Vagina (tissue), 2 donors: ENCODE results near the gene NOS3. TPM values are rescaled to one million over a fixed set of nuclear protein-coding genes. Genes with fewer than 3 reads are reported as not detected.
A peak's percentile ranks its signal among the peaks of the same experiment; 100 is the strongest.

Source experiments
- DNase-seq, 2 donors: peaks; one replicate each; pipeline ENCODE4 v3.0.0-alpha.2; 2017; ENCODE audit errors: extremely low spot score in 2 of 2
- H3K27ac ChIP-seq: fragments of 200-600 bp; sonication (generic); one replicate; pipeline ENCODE4 v1.5.1; 2019
- H3K27me3 ChIP-seq: fragments of 200-600 bp; sonication (generic); one replicate; pipeline ENCODE4 v1.5.1; 2019
- H3K36me3 ChIP-seq, 2 donors: fragments of 200-600 bp; sonication (generic); one replicate each; pipeline ENCODE4 v1.5.1; 2017 to 2019
- H3K4me1 ChIP-seq: fragments of 200-600 bp; sonication (generic); one replicate; pipeline ENCODE4 v1.5.1; 2019
- H3K4me3 ChIP-seq, 2 donors: fragments of 200-600 bp; sonication (generic); 1 replicate in 1 of 2; 2 replicates in 1 of 2; pipeline ENCODE4 v1.5.1; 2016 to 2019
- H3K9me3 ChIP-seq: fragments of 200-600 bp; sonication (generic); one replicate; pipeline ENCODE4 v1.5.1; 2019
- POLR2A ChIP-seq, 2 donors: fragments of 450-650 bp; IDR thresholded peaks; one replicate each; pipeline ENCODE4 v1.6.1; 2017; ENCODE audit warnings: antibody characterized with exemption in 2 of 2, mild to moderate bottlenecking in 2 of 2, moderate library complexity in 2 of 2
- POLR2AphosphoS5 ChIP-seq, 2 donors: sonication (generic); formaldehyde crosslinking; IDR thresholded peaks; one replicate each; pipeline ENCODE4 v1.9.0; 2017; ENCODE audit warnings: antibody characterized with exemption in 2 of 2, mild to moderate bottlenecking in 2 of 2, low read depth in 1 of 2; ENCODE audit not compliant: insufficient read depth in 1 of 2
- intact Hi-C: fragments of 100-400 bp; cut with DNase I; formaldehyde crosslinking; loops from one replicate; pipeline ENCODE4 v1.15.1; 2023
- total RNA-seq: library from RNA; depleted of rRNA; stranded (reverse); fragments of >200 nt; gene quantifications from one replicate; pipeline ENCODE4 v1.2.3, GENCODE V29; 2016
- TF ChIP-seq, protein P1 (sequence below), 3 experiments: fragments of 450-650 bp in 2 of 3; fragments of 200-600 bp in 1 of 3; sonication (generic) in 1 of 3; IDR thresholded peaks; one replicate each; pipeline ENCODE4 v1.5.1; 2017 to 2019; ENCODE audit warnings: antibody characterized with exemption in 3 of 3, mild to moderate bottlenecking in 2 of 3, moderate library complexity in 2 of 3

Gene NOS3
- total RNA-seq, 1 donor from 2014 or later = 22.8 TPM

DNA sequence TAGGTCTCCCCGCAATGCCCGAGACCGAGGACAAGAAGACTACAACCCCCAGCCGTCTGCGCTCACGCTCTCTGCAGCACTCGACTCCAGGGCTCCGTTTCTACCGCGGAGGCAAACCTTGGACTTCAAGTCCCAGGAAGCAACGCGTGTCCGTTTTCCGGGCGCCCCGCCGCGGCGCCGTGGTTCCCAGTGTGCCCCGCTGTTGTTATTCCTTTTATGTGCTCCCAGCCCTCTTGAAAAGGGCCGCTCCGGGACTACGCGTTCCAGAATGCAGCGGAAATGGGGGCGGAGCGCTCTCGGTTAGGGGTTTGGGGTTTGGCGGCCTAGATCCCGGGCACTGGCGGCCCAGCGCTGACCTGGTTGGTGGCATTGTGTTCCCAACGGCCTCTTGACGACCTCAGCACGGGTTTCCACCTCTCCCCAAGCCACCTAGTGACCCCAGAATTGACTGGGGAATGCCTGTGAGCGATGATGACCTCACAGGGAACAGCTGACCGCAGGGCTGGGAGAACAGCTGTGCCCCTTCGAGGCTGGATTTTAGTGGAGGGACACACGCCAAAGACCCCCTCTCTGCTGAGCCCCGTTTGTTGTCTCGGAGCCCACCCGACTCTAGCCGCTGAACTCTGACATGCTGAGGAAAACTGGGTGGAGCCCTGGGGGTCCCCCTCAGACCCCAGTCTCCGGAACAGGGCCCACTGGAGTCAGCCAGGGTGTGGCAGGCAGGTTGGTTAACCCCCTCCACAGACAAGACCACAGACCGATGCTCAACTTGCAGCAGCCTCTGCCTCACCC, 67.4 kb downstream of the NOS3 start:
- TF ChIP-seq POLR2AphosphoS5 (IDR thresholded peaks at IDR 0.05; ENCODE audit: insufficient read depth in 1 of 2, low read depth in 1 of 2) (peak; percentile 98 to 99), POLR2A (IDR thresholded peaks at IDR 0.05) (peak; percentile 82 to 86)
- TF ChIP-seq, protein P1, sequence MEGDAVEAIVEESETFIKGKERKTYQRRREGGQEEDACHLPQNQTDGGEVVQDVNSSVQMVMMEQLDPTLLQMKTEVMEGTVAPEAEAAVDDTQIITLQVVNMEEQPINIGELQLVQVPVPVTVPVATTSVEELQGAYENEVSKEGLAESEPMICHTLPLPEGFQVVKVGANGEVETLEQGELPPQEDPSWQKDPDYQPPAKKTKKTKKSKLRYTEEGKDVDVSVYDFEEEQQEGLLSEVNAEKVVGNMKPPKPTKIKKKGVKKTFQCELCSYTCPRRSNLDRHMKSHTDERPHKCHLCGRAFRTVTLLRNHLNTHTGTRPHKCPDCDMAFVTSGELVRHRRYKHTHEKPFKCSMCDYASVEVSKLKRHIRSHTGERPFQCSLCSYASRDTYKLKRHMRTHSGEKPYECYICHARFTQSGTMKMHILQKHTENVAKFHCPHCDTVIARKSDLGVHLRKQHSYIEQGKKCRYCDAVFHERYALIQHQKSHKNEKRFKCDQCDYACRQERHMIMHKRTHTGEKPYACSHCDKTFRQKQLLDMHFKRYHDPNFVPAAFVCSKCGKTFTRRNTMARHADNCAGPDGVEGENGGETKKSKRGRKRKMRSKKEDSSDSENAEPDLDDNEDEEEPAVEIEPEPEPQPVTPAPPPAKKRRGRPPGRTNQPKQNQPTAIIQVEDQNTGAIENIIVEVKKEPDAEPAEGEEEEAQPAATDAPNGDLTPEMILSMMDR (IDR thresholded peaks at IDR 0.05) = peak in 1 of 3 experiments; percentile 4
- H3K4me3 ChIP-seq = peak overlapping the region; percentile 87 to 91
- peak; percentile 99 to 100 for DNase-seq
- H3K27me3 ChIP-seq = no peaks in the 10 kb centered on the region
- peak overlapping the region; percentile 99 for H3K27ac ChIP-seq
- H3K36me3 ChIP-seq = no peaks in the 10 kb centered on the region
- peaks cover 57% of the 10 kb centered on the region for H3K4me1 ChIP-seq
- no peaks in the 10 kb centered on the region for H3K9me3 ChIP-seq
- intact Hi-C loops = loop anchor here (2.0 to 10.0 kb wide), 2 partner anchors 29 to 177 kb away; partner anchors contain the start of genes AGAP3 and CHPF2

DNA sequence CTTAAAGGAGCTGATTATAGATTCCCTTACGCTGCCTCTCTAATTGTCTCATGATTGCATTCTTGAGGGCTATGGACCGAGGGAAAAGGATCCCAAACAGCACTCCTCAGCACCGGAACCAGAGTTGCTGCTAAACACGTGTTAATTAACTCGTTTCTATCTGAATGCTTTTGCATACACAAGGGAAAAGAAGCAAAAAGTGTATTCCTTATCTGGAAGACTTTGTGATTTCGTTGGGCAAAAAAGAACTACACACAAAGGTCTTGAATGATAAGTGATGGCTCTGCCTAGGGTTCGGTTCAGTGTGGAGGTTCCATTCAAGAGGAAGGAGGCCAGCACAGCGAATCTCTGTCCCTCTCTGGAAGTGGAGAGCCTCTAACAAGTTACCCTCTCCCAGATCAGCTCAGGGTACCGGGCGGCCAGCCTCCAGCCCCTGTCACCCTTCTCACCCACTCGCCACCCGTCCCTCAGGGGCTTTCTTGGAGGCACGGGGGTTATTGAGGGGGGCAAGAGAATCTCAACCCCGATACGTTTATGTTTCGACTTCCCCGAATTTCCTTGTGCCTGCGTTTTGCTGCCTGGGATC, 68.1 kb downstream of the NOS3 start:
- no peak for DNase-seq
- peak overlapping the region; percentile 99 for H3K27ac ChIP-seq
- no peaks in the 10 kb centered on the region for H3K9me3 ChIP-seq
- peaks cover 63% of the 10 kb centered on the region for H3K4me1 ChIP-seq
- H3K27me3 ChIP-seq = no peaks in the 10 kb centered on the region
- TF ChIP-seq POLR2AphosphoS5 (IDR thresholded peaks at IDR 0.05; ENCODE audit: insufficient read depth in 1 of 2, low read depth in 1 of 2) = no peak
- no peak for TF ChIP-seq POLR2A (IDR thresholded peaks at IDR 0.05)
- TF ChIP-seq, protein P1 (IDR thresholded peaks at IDR 0.05) = no peak
- peak overlapping the region; percentile 87 to 91 for H3K4me3 ChIP-seq
- H3K36me3 ChIP-seq = no peaks in the 10 kb centered on the region
- intact Hi-C loops = loop anchor here (2.0 to 10.0 kb wide), 2 partner anchors 28 to 176 kb away; partner anchors contain the start of genes AGAP3 and CHPF2

- Histone ChIP-seq H3K4me1 (peaks cover 63% of the 10 kb centered on the region), H3K27ac (peak within 1 kb of the TSS; percentile 99), H3K36me3 (peaks cover 0 to 6% of the 10 kb centered on the region in 2 donors), H3K4me3 (peak within 1 kb of the TSS; percentile 87 to 91), H3K27me3 (no peaks in the 10 kb centered on the region), H3K9me3 (no peaks in the 10 kb centered on the region)
- TF ChIP-seq POLR2AphosphoS5 (IDR thresholded peaks at IDR 0.05; ENCODE audit: insufficient read depth in 1 of 2, low read depth in 1 of 2) = peak in 1 of 2 donors; percentile 75
- TF ChIP-seq, protein P1 (IDR thresholded peaks at IDR 0.05) = peak in 1 of 3 experiments; percentile 25
- TF ChIP-seq POLR2A (IDR thresholded peaks at IDR 0.05) = peak in 1 of 2 donors; percentile 28
- no peak for DNase-seq
- intact Hi-C loops = loop anchor here (2.0 to 10.0 kb wide), 2 partner anchors 27 to 175 kb away; partner anchors contain the start of genes AGAP3 and CHPF2
These were observed 68.7 kb downstream of the NOS3 start, which contains the start of gene SLC4A2 for GRCh38 chr7:151059367-151060112. Gene SLC4A2, plus strand, starts transcription at chr7:151059589. Its CDS starts 2,399 bp downstream, at chr7:151061988.

- peak overlapping the region; percentile 87 to 91 for H3K4me3 ChIP-seq
- peak overlapping the region; percentile 99 for H3K27ac ChIP-seq
- no peak for DNase-seq
- peaks cover 63% of the 10 kb centered on the region for H3K4me1 ChIP-seq
- H3K9me3 ChIP-seq = no peaks in the 10 kb centered on the region
- no peak for TF ChIP-seq POLR2AphosphoS5 (IDR thresholded peaks at IDR 0.05; ENCODE audit: insufficient read depth in 1 of 2, low read depth in 1 of 2)
- TF ChIP-seq, protein P1 (IDR thresholded peaks at IDR 0.05) = peak in 1 of 3 experiments; percentile 5
- no peaks in the 10 kb centered on the region for H3K27me3 ChIP-seq
- peaks cover 0 to 11% of the 10 kb centered on the region in 2 donors for H3K36me3 ChIP-seq
- intact Hi-C loops = no loop called here
These were observed 69.2 kb downstream of the NOS3 start for GRCh38 chr7:151060113-151060415.
